Tibial nerve (tissue), 4 donors: ENCODE measurements around the gene PANX2. TPM values are rescaled to one million over a fixed set of nuclear protein-coding genes. Genes with fewer than 3 reads are reported as not detected.

Experiments
- DNase-seq, 2 donors: peaks; one replicate each; pipeline ENCODE4 v3.0.0-alpha.2; 2019; ENCODE audit warnings: low spot score in 2 of 2
- H3K27ac ChIP-seq, 4 donors: fragments of 200-600 bp; sonication (generic) in 3 of 4; one replicate each; pipeline ENCODE4 v1.5.1; 2017 to 2019; ENCODE audit warnings: mild to moderate bottlenecking in 1 of 4
- H3K27me3 ChIP-seq, 2 donors: fragments of 200-600 bp; sonication (generic) in 1 of 2; one replicate each; pipeline versions ENCODE4 v1.5.1 to v1.6.0; 2017 to 2019
- H3K36me3 ChIP-seq, 3 donors: fragments of 200-600 bp; sonication (generic); one replicate each; pipeline ENCODE4 v1.5.1; 2018 to 2019
- H3K4me1 ChIP-seq, 4 donors: fragments of 200-600 bp; sonication (generic) in 3 of 4; one replicate each; pipeline ENCODE4 v1.5.1; 2017 to 2019
- H3K4me3 ChIP-seq, 4 donors: fragments of 200-600 bp; sonication (generic) in 3 of 4; one replicate each; pipeline ENCODE4 v1.5.1; 2017 to 2019; ENCODE audit warnings: mild to moderate bottlenecking in 1 of 4, moderate library complexity in 1 of 4
- H3K9me3 ChIP-seq, 4 donors: fragments of 200-600 bp; sonication (generic) in 3 of 4; one replicate each; pipeline ENCODE4 v1.5.1; 2017 to 2019
- CTCF ChIP-seq, 5 experiments: fragments of 200-600 bp in 3 of 5; fragments of 450-650 bp in 2 of 5; sonication (generic) in 3 of 5; IDR thresholded peaks; one replicate each; pipeline ENCODE4 v1.5.1; 2016 to 2019; ENCODE audit warnings: antibody characterized with exemption in 5 of 5, mild to moderate bottlenecking in 3 of 5, moderate library complexity in 2 of 5
- EP300 ChIP-seq, 2 donors: sonication (generic); formaldehyde crosslinking; IDR thresholded peaks; one replicate each; pipeline ENCODE4 v1.6.1; 2017; ENCODE audit warnings: antibody characterized with exemption in 2 of 2, mild to moderate bottlenecking in 1 of 2
- POLR2A ChIP-seq, 2 donors: fragments of 450-650 bp; IDR thresholded peaks; one replicate each; pipeline ENCODE4 v1.6.1; 2017; ENCODE audit warnings: antibody characterized with exemption in 2 of 2, mild to moderate bottlenecking in 2 of 2, moderate library complexity in 2 of 2
- WGBS, 2 donors: methylation state at CpG; one replicate each; pipeline ENCODE4 v1.1.5; 2018; 5-methylcytosine and 5-hydroxymethylcytosine counted together
- total RNA-seq, 4 donors: library from RNA; depleted of rRNA; stranded (reverse); fragments of >200 nt; gene quantifications; one replicate each; pipeline ENCODE4 v1.1.0, GENCODE V29; 2016

Gene PANX2
- total RNA-seq, 4 donors from 2014 or later, result 0.30 TPM; not detected in 3

GRCh38 chr22:50153056-50153755 is 17.3 kb upstream of the PANX2 start:
- Histone ChIP-seq H3K9me3 (no peaks in the 10 kb centered on the region), H3K4me1 (no peaks in the 10 kb centered on the region), H3K27me3 (no peaks in the 10 kb centered on the region), H3K27ac (no peak overlapping the region), H3K36me3 (no peaks in the 10 kb centered on the region), H3K4me3 (no peak overlapping the region)
- TF ChIP-seq POLR2A (IDR thresholded peaks at IDR 0.05) (no peak), CTCF (IDR thresholded peaks at IDR 0.05) (no peak), EP300 (IDR thresholded peaks at IDR 0.05) (no peak)
- DNase-seq, result no peak
- 75 to 84% methylated on average over 21 to 22 of the region's 25 CpGs for WGBS, 2 donors

- Histone ChIP-seq H3K27ac (no peak overlapping the region), H3K4me3 (no peak overlapping the region), H3K4me1 (no peaks in the 10 kb centered on the region), H3K9me3 (no peaks in the 10 kb centered on the region), H3K27me3 (no peaks in the 10 kb centered on the region), H3K36me3 (no peaks in the 10 kb centered on the region)
- no peak for DNase-seq
- TF ChIP-seq EP300 (IDR thresholded peaks at IDR 0.05) (no peak), CTCF (IDR thresholded peaks at IDR 0.05) (no peak), POLR2A (IDR thresholded peaks at IDR 0.05) (no peak)
- 85 to 87% methylated on average over 7 of the region's 7 CpGs for WGBS, 2 donors
Observed at GRCh38 chr22:50153756-50154140, 16.8 kb upstream of the PANX2 start.

- H3K4me1 ChIP-seq, result no peaks in the 10 kb centered on the region
- TF ChIP-seq CTCF (IDR thresholded peaks at IDR 0.05) (no peak), EP300 (IDR thresholded peaks at IDR 0.05) (no peak), POLR2A (IDR thresholded peaks at IDR 0.05) (no peak)
- no peaks in the 10 kb centered on the region for H3K9me3 ChIP-seq
- H3K36me3 ChIP-seq, result no peaks in the 10 kb centered on the region
- no peak overlapping the region for H3K4me3 ChIP-seq
- WGBS, 2 donors, result 73 to 82% methylated on average over 21 of the region's 21 CpGs
- peaks cover 0 to 4% of the 10 kb centered on the region in 2 donors for H3K27me3 ChIP-seq
- no peak overlapping the region for H3K27ac ChIP-seq
- DNase-seq, result no peak
Observed at GRCh38 chr22:50157709-50158375, 12.7 kb upstream of the PANX2 start.

GRCh38 chr22:50160947-50161346 is 9.6 kb upstream of the PANX2 start:
- TF ChIP-seq CTCF (IDR thresholded peaks at IDR 0.05) (no peak), POLR2A (IDR thresholded peaks at IDR 0.05) (no peak), EP300 (IDR thresholded peaks at IDR 0.05) (no peak)
- no peak overlapping the region for H3K4me3 ChIP-seq
- peaks cover 0 to 8% of the 10 kb centered on the region in 2 donors for H3K27me3 ChIP-seq
- H3K27ac ChIP-seq, result no peak overlapping the region
- no peaks in the 10 kb centered on the region for H3K9me3 ChIP-seq
- WGBS, 2 donors, result 82 to 84% methylated on average over 6 to 7 of the region's 7 CpGs
- H3K4me1 ChIP-seq, result no peaks in the 10 kb centered on the region
- no peak for DNase-seq
- H3K36me3 ChIP-seq, result no peaks in the 10 kb centered on the region
